Body of pancreas (tissue), 4 donors: ENCODE measurements around the gene CEP128.

Experiments used
- CTCF ChIP-seq, 7 experiments: fragments of 450-650 bp in 4 of 7; fragments of 200-600 bp in 3 of 7; sonication (generic) in 3 of 7; IDR thresholded peaks; one replicate each; pipeline ENCODE4 v1.5.1; 2016 to 2019; ENCODE audit warnings: antibody characterized with exemption in 7 of 7
- POLR2A ChIP-seq, 3 donors: fragments of 450-650 bp; IDR thresholded peaks; one replicate each; pipeline ENCODE4 v1.6.1; 2016; ENCODE audit warnings: antibody characterized with exemption in 3 of 3, mild to moderate bottlenecking in 2 of 3

DNA sequence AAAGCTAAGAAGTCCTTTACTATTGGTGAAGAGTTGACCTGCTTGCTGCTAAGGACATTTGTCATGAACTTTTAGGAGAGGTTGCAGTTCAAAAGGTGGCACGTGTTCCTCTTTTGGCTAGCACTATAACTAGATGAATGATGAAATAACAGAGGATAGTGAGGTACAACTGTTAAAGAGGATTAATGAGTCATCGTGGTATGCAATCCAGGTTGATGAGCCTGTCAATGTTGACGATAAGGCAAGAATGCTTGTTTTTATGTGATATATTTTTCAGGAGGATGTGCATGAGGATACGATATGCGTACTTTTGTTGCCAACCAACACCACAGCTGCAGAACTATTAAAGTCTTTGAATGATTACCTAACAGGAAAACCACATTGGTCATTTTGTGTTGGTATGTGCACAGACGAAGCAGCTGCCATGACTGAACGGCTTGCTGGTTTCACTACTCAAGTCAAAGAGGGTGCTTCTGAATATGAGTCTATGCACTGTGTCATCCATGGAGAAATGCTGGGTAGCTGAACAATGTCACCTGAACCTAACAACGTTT is 10.6 kb downstream of the CEP128 start:
- TF ChIP-seq CTCF (IDR thresholded peaks at IDR 0.05) (no peak), POLR2A (IDR thresholded peaks at IDR 0.05) (no peak)
